Measurements from ENCODE around the gene PHC2. TPM values are rescaled to one million over a fixed set of nuclear protein-coding genes. Genes with fewer than 3 reads are reported as not detected.
A peak's percentile ranks its signal among the peaks of the same experiment; 100 is the strongest.

PHC2 gene
- total and polyA plus RNA-seq, 4 donors = 79.9 to 311 (median 121) TPM

GRCh38 chr1:33466159-33466558 is 35.3 kb upstream of the PHC2 start:
- Histone ChIP-seq H3K4me3 (no peak overlapping the region), H3K9me3 (ENCODE audit: control insufficient read depth in 4 of 4, insufficient read depth in 3 of 4, low read length in 3 of 4) (peaks cover 0 to 1% (median 0%) of the 10 kb centered on the region in 4 donors), H3K9ac (ENCODE audit: insufficient read depth in 1 of 2, low read length in 2 of 2) (no peak overlapping the region), H3K27ac (ENCODE audit: low read depth in 1 of 2, low read length in 1 of 2) (peak overlapping the region in 1 of 2 donors; percentile 4), H3K4me1 (ENCODE audit: control insufficient read depth in 5 of 5, insufficient read depth in 5 of 5, low read length in 5 of 5) (peaks cover 0 to 14% (median 4%) of the 10 kb centered on the region in 5 donors), H3K36me3 (ENCODE audit: control insufficient read depth in 4 of 4, insufficient read depth in 4 of 4, low read length in 4 of 4) (no peaks in the 10 kb centered on the region), H3K27me3 (ENCODE audit: control insufficient read depth in 3 of 3, insufficient read depth in 3 of 3, low read length in 2 of 3) (no peaks in the 10 kb centered on the region)
- DNase-seq (peak; percentile 73 to 84 (median 77)), ATAC-seq (ENCODE audit: insufficient read depth, low FRiP score) (no peak)
- no peak for TF ChIP-seq CTCF (IDR thresholded peaks at IDR 0.05; ENCODE audit: control extremely low read depth, extremely low read depth)
- 66 to 72% methylated on average over 6 of the region's 6 CpGs for WGBS, 2 donors

- Histone ChIP-seq H3K9ac (ENCODE audit: insufficient read depth in 1 of 2, low read length in 2 of 2) (no peak overlapping the region), H3K27me3 (ENCODE audit: control insufficient read depth in 3 of 3, insufficient read depth in 3 of 3, low read length in 2 of 3) (no peaks in the 10 kb centered on the region), H3K4me1 (ENCODE audit: control insufficient read depth in 5 of 5, insufficient read depth in 5 of 5, low read length in 5 of 5) (peaks cover 0 to 13% (median 4%) of the 10 kb centered on the region in 5 donors), H3K27ac (ENCODE audit: low read depth in 1 of 2, low read length in 1 of 2) (no peak overlapping the region), H3K4me3 (no peak overlapping the region), H3K9me3 (ENCODE audit: control insufficient read depth in 4 of 4, insufficient read depth in 3 of 4, low read length in 3 of 4) (peaks cover 0 to 1% (median 0%) of the 10 kb centered on the region in 4 donors), H3K36me3 (ENCODE audit: control insufficient read depth in 4 of 4, insufficient read depth in 4 of 4, low read length in 4 of 4) (no peaks in the 10 kb centered on the region)
- ATAC-seq (ENCODE audit: insufficient read depth, low FRiP score) (no peak), DNase-seq (no peak)
- 80 to 82% methylated on average over 2 of the region's 2 CpGs for WGBS, 2 donors
- no peak for TF ChIP-seq CTCF (IDR thresholded peaks at IDR 0.05; ENCODE audit: control extremely low read depth, extremely low read depth)
Measured at GRCh38 chr1:33465316-33465715, 34.4 kb upstream of the PHC2 start.

GRCh38 chr1:33464552-33464951 is 33.7 kb upstream of the PHC2 start:
- 92 to 96% methylated on average over 3 of the region's 3 CpGs for WGBS, 2 donors
- Histone ChIP-seq H3K9me3 (ENCODE audit: control insufficient read depth in 4 of 4, insufficient read depth in 3 of 4, low read length in 3 of 4) (peaks cover 0 to 1% (median 0%) of the 10 kb centered on the region in 4 donors), H3K9ac (ENCODE audit: insufficient read depth in 1 of 2, low read length in 2 of 2) (no peak overlapping the region), H3K36me3 (ENCODE audit: control insufficient read depth in 4 of 4, insufficient read depth in 4 of 4, low read length in 4 of 4) (no peaks in the 10 kb centered on the region), H3K27ac (ENCODE audit: low read depth in 1 of 2, low read length in 1 of 2) (no peak overlapping the region), H3K4me1 (ENCODE audit: control insufficient read depth in 5 of 5, insufficient read depth in 5 of 5, low read length in 5 of 5) (peaks cover 0 to 10% (median 6%) of the 10 kb centered on the region in 5 donors), H3K4me3 (no peak overlapping the region), H3K27me3 (ENCODE audit: control insufficient read depth in 3 of 3, insufficient read depth in 3 of 3, low read length in 2 of 3) (no peaks in the 10 kb centered on the region)
- DNase-seq (no peak), ATAC-seq (ENCODE audit: insufficient read depth, low FRiP score) (no peak)
- TF ChIP-seq CTCF (IDR thresholded peaks at IDR 0.05; ENCODE audit: control extremely low read depth, extremely low read depth) = no peak

Data from lung (tissue), 12 donors.